Dermis microvascular lymphatic vessel endothelial cell (primary cell): ENCODE data around the gene GPC6. TPM values are rescaled to one million over a fixed set of nuclear protein-coding genes. Genes with fewer than 3 reads are reported as not detected.
A peak's percentile ranks its signal among the peaks of the same experiment; 100 is the strongest.
"Not testable (repeated sequence)": the region's sequence is repeated elsewhere in the genome, so short reads cannot be mapped to it uniquely, and the experiment has no call there.

Experiments used
- DNase-seq, 2 donors: peaks; one replicate each; pipeline versions ENCODE4 v3.0.0 to v3.0.0-alpha.2; 2010; ENCODE audit warnings: low read depth in 2 of 2
- total RNA-seq: library from RNA; depleted of rRNA; stranded (reverse); fragments of >200 nt; gene quantifications from 2 replicates; pipeline ENCODE4 v1.2.1, GENCODE V29; 2014

GPC6 gene
- total RNA-seq, 1 donor from 2014 or later = under 0.01 TPM

DNA sequence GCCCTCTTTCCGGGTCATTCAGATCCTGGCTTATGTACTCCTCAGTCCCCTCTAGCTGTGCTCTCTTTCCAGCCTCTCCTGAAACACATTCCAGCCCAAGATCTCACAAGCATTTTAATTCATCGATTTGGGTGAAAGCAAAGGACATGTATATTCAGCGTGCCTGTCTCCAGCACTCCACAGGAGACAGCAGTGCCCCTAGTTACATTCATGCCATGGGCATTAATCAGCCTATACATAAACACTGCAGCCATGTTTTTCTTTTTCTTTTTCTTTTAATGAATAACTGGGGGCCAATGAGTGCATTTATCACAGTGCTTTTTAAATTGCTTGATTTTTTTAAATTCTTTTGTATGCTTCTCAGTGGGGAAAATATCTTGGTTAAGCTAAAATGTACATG lies 1053.7 kb downstream of the GPC6 start:
- no peak for DNase-seq

DNA sequence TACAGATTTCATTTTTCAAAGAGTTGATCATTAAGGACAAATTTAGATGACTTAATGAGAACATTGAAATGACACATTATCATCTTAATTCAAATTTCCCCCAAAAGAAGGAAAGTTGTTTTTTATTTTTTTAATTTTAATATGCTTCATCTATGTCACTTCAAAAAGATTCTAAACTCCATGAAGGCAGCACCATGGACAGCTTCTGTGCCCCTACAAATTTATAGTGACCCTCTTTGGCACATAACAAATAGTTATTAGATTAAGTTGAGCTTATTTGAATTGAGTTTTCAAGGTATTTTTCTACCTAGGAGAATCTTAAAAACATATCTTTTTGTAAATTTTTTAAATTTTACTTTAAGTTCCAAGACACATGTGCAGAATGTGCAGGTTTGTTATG lies 1054.2 kb downstream of the GPC6 start:
- no peak for DNase-seq

DNA sequence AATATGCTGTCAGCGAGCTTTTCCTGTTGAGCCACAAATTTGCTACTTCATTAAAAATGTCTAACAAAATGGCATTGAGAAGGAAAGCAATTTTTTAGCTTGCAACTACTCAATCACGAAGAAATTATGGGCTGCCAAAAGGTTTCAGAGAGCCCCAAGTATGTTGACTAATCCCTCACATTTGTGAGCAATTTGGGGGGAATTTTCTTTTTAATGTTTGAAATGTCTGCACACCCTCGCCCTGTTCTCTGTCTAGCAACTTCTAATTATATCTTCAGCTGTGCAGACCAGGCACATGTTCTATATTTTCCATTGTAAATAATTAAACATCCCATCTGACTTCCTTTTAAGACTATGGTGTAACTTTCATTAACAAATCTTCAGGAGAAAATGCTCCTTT lies 1060.0 kb downstream of the GPC6 start:
- DNase-seq = no peak

DNA sequence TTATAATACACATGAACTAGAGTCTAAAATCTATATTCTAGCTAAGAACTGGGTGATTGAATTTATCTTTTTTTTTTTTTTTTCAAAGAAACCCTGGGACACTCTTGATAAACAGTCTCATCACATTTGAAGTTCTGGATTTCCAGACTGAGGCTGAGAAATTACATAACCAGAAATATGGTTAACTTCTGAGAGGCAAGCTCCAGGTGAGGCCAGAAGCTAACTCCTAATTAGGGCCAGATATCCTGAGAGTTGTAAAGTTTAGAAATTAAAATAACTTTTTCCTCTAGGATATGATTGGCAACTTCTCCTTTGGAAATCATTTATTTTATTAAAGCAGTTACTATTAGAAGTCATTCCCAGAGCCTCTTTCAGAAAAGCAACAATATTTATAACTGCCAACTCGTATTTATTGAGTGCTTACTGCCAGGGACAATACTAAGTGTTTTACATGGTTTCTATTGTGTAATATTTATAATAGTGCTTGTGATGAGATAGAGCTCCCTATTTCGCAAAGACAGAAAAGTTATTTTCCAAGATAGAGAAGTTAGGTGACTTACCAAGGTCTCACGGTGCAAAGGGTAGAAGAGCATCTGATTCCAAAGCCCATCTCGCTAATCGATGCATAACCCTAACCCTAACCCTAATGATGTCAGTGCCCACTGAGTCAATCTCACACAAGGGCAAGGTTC lies 1065.2 kb downstream of the GPC6 start:
- DNase-seq = no peak

DNA sequence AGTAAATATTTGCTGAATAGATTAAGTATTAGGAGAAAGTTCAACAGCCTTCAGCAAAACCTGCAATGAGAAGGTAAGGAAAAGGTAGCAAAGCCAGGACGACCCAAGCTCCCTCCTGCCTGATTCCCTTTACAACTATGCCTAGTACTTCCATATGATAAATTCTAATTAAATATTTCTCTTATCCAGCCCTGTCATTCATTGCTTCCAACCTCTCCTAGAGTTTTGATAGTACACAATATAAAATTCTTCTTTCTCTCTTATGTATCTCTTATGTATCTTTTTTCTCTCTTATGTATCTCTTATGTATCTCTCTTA lies 1065.7 kb downstream of the GPC6 start:
- no peak for DNase-seq

DNA sequence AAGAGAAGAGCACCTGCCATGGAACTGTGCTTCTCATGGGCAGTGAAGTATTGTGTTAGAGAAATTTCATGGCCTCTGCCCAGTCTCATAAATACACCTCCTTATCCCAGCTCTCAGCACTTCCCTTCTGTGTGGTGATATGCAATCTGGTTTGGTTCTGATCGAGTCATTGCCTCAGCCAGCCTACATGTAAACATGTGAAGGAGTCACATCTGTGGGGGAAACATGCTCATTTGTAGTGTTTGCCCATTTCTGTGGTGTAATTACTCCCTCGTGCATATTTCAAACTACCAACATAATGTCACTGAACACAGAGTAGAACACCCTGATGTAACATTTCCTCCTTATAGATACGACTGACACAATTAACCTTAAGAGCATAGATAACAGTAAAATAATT lies 1069.9 kb downstream of the GPC6 start:
- DNase-seq = no peak

DNA sequence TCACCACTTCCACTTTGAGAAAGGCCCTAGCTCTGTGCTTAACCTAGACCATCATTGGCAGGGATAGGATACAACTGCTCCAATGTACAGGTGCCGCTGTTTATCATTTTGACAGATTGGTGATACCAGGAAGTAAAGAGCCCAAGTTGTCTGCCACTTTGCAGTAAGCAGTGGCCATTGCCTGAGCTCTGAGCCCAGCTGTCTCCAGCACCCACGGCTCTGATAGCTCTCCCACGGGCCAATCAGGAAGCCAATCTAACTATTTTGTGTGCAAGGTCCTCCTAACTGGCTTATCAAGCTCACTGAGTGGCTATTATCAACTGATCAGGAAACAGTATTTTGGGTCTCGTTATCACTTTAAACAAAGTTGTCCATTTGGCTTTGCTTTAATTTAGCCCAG lies 1071.7 kb downstream of the GPC6 start:
- no peak for DNase-seq

DNA sequence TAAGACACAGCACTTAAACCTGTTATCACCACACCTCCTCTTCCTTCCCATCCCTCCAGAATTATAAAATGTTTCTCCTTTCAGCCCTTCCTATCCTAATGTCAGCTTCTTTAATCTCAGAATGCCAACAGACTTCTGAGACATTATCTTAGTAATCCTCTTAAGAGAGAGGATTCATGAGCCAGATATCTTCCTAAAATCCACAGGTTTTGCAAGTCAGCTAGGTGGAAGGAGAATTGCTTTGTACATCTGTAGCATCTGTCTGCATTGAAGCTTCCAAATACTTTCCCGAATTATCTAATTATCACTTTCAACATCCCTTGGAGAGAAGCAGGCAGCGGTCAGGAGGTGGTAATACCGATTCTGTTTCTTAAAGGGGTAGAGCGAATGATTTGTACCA lies 1073.8 kb downstream of the GPC6 start:
- DNase-seq = no peak

DNA sequence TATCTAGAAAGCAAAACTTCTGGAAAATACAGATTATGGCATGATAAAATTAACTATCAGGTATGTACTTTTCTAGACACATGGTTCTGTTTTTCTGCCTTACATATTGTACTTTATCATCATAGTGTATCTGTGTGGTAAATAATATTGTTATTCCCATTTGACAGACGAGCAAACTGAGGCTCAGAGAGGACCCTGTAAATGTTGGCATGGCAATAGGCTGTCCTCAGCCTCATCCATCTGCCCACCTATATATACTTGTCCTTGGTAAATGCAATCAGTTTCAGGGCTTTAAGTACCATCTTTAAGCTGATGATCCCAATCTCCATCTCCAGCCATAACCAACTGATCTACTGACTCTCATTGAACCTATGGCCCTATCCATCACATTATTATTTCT lies 1074.9 kb downstream of the GPC6 start:
- DNase-seq = no peak

DNA sequence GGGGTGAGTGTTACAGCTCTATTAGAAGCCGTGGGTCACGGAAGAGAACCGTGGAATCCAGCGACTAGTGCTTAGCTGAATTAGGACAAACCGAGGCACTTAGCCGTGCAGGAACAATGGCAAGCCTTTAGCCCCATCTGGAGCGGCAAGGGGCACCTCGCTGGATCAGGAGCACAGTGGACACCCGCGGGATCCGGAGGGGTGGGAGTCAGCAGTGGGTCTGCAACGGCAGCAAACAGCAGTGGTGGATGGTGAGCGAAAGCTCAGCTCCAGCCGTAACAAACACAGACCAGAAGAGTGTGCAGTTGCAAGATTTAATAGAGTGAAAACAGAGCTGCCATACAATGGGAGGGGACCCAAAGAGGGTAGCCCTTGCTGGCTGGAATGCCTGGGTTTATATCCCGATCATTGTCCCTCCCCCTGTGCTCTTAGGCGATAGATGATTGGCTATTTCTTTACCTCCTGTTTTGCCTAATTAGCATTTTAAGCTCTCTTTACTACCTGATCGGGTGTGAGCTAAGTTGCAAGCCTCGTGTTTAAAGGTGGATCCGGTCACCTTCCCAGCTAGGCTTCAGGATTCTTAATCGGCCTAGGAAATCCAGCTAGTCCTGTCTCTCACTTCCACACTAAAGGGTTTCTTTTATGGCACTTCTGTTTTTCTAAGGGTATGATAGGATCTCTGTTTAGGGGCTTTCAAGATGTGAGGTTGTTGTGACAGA lies 1076.4 kb downstream of the GPC6 start:
- not testable (repeated sequence) for DNase-seq

DNA sequence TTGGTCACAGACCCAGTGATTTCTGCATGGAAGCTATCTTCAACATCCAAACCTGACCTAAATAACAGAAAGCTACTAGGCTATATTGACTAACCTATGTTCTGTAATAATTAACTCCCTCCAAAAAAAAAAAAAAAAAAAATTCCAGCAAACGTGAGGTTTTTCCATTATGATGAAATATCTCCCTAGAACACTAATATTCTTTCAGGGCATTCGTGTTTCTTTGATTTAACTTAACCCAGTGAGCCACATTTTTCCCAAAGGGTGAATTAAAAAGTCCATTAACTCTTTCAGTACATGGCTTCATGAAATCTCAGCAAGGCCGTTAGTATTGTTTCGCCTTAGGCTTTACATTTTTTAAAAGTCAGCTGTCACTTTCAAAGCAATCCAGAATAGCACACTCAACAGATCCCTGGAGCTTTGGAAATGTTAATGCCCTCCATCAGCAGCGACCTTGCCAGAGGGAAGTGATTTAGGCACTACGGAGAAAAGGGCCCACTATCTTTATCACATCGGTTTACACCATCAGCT lies 1077.1 kb downstream of the GPC6 start:
- DNase-seq = no peak

DNA sequence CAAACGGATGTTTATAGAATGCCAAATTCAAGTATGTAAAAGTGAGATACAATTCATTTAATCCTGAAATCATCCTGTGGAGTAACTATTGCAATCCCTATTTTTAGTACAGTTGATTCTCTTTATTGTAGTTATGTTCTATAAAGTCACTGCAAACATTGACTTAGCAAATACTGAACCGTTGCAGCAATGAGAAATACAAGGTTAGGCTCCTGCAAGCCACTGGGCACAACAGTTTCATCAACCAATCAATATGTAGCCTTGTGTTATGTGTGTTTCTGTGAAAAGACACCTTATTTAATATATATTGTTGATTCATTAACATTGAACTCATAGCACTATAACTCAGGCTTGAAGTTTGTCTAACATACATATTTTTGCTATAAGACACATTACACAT lies 1078.4 kb downstream of the GPC6 start:
- no peak for DNase-seq

DNA sequence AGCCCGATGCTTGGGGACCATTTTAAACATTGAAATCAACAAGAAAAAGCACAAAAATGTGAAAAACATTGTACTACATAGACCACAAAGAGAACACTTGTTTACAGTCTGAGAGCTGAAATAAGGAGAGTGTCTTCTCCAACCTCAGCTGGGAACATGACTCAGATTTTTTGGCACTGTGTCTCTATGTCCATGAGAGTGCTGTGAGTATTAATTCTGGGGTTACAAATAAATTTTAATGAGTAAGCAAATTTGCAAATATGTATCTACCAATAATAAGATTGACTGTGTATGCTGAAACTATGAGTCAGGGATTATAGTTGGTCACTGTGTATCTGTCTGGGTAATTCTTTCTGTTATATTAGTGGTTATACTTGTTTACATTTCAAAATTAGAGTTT lies 1078.9 kb downstream of the GPC6 start:
- DNase-seq = peak in 1 of 2 donors; percentile 74

DNA sequence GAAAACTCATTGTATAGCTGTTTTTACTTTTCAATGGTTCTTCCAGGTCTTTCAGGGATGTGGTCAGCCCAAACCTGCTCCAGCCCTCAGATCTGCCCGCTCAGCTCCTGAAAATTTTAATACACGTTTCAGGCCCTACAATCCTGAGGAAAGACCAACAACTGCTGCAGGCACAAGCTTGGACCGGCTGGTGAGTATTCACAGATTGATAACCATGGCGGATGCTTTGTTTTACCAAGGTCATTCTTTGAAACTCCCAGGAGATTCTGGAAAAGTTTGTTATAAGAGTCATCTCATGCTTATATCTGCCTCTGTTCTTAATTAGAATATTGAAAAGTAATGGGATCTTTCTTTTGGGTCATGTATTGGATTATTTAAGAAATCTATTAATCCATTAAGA lies 1079.3 kb downstream of the GPC6 start:
- no peak for DNase-seq

DNA sequence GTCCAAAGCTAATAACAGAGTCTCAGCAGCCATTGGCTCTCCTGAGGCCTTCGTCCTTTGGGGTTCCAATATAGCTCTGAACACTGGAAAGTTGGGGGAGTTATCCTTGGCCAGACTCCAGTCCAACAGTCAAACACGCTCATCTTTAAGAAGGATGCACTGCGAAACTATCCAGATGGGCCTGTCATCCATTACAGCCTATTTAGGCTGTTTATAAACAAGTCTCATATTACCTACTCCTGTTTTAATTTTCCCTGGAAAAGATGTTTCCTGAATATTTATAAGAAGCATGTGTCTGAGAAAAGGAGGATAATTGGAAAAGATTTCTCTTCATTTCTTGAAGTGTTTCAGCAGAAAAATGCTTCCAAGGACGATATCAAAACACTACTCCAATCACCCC lies 1082.2 kb downstream of the GPC6 start:
- no peak for DNase-seq

DNA sequence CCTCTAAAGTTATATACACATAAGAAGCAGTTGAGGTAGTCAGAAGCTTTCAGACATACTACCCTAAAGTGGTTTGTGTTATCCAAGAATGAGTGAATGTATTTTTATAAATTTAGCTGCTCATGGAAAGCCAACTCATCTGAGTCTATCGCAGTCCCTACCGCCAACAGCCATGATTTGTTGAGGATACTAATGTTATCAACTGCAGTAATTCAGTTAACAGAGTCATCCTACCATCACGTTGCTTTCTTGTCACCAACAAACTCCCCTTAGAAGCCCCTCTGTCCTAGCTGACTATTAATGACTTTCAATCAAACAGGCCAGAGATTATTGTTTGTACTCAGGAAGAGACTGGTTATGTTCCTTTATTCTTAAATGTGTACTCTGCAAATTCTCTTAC lies 1083.0 kb downstream of the GPC6 start:
- no peak for DNase-seq

DNA sequence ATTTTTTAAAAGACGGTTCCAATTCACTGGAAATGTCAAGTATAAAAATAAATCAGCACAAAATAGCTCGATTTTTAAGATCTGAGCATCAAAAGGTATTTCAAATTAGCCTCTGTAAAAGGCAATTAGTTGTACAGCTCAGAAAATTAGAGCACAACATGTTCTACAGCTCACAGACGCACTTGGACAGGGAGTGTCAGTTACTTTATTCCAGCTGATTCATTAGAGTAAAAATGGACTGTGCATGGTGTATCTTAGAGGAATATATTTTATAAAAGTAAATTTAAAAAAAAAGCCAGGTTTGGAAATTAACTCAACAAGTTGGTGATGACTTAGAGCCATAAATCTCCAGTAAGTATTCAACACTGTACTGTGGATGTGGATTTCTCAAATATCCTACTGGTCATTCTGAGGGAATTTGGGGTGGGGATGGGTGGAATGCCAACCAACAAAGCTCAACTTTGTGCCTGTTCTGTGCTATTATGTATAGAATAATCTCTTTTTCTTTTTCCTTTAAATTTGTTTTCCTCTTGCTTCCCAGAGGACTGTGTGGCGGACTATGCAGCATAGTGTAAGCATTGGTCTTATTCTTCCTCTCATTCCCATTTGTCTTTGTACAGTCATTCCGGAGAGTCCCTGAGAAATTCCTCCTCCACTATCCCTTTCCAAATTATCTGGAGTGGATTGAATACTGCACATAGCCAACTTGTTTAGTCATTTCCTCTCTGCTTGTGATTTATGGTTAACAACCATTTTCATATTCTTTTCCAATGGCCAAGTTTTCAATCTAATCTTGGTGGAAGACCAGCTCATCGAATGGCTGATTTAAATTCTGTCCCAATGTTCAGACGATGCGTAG lies 1083.6 kb downstream of the GPC6 start:
- peak; percentile 65 to 93 for DNase-seq

DNA sequence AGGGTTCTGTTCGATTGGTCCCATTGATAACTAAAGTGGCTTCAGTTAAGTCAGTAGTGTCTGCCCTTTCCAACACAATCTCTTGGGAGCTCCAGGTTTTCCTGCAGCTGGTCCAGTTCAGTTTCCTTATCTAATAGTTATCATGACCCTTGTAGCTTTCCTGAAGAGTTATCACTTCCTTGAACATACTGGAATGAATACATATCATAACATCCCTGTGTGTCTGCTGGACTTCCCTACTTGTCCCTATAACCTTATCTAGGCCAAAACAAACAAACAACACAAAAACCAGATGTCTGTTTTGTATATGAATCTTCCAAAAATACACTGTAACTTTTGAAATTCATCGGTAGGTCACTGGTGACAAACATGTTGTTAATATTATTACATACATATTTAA lies 1085.3 kb downstream of the GPC6 start:
- DNase-seq = peak; percentile 24 to 91

DNA sequence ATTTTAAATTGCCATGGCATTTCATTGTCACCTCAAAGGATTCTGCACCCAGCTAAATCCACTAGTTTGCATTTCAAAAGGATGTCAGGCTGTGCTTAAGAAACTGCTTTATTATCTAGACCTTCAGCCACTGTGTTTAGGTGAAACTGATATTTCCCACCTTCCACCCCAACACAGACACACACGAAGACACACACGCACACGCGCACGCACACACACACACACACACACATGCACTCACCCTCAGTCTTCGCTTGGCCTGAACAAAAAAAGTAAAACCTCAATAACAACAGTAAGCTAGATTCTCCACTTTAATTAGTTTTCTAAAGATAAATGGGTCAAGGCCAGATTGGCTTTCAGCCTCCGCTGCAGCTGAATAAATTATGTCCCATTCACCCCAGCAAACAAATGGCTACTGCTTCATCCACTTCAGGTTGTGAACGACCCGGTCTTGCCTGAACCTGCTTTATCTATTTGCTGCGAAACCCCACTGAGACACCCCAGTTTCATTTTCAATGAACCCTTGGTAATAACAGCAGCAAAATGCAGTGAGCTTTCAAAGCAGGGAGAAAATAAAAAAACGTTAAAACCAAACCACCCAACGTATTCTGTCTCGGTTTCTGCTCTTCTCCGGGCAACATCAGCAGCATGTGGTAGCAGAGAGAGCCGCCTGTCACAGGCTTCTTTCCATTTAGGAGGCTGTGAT lies 1086.1 kb downstream of the GPC6 start:
- no peak for DNase-seq

DNA sequence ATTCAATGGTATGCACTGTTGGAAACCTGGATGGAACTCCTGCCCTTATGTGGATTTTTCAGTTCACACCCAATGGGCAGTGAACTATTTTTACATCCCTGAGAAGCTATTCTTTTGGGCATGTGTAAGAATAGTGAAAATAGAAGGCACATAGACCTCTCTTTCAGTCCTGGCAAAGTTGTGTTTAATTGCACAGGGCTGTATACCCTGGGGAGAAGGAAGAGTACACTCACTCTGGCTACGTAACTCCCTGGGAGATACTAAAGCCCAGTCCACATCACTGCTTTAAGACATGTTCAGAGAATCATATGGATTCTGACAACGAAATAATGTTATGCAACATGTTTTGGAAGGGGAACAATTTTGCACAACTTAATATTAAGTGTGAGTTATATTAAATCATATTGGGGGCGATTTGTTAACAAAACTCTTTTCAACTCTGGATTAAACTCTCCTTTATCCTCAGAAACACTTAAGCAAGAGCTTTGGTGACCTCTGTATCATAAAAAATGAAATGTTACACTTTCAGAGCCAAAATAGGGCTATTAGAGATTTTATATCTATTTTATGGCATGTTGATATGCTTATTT lies 1086.8 kb downstream of the GPC6 start:
- no peak for DNase-seq

DNA sequence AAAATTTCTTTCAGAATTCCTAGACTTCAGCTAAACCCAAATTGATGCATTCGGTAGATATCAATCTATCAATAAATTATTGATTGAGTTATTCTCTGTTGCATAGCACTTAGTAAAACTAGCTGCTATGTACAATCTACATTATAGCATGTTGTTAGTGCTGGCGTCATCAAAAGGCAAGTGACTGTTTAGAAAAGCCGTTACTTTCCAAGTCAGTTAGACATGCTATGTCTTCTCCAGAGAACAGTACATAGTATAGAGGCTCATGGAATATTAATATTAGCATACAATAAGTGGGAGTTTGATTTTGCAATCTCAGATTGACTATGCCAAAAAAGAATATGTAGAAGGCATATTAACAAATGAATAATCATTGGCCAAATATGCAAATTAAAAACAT lies 1087.3 kb downstream of the GPC6 start:
- DNase-seq = no peak
